HEK293 (cell line): Measurements from ENCODE around the gene TMEM91.

Experiments used
- TRIM28 ChIP-seq: IDR thresholded peaks from 2 replicates; pipeline ENCODE4 v1.6.1; 2011; ENCODE audit warnings: low read length, control low read depth, borderline replicate concordance
- ZBTB21 ChIP-seq: fragments of 450-650 bp; formaldehyde crosslinking; IDR thresholded peaks from 2 replicates; pipeline ENCODE4 v1.5.1; 2017; ENCODE audit warnings: missing biosample characterization, missing genetic modification characterization
- ZNF133 ChIP-seq: fragments of 450-650 bp; formaldehyde crosslinking; IDR thresholded peaks from 2 replicates; pipeline ENCODE4 v1.5.1; 2016; ENCODE audit warnings: missing biosample characterization, missing genetic modification characterization
- ZNF274 ChIP-seq, 2 experiments: fragments of 200-500 bp in 1 of 2; fragments of 450-650 bp in 1 of 2; sonication (Bioruptor generic) in 1 of 2; formaldehyde crosslinking in 1 of 2; IDR thresholded peaks; 2 replicates each; pipeline versions ENCODE4 v1.5.1 to v1.6.1; 2014 to 2016; ENCODE audit warnings: borderline replicate concordance in 1 of 2, inconsistent platforms in 1 of 2, low read length in 1 of 2, missing biosample characterization in 1 of 2, missing genetic modification characterization in 1 of 2
- ZNF670 ChIP-seq: fragments of 450-650 bp; formaldehyde crosslinking; IDR thresholded peaks from 2 replicates; pipeline ENCODE4 v1.5.1; 2016; ENCODE audit warnings: missing biosample characterization, missing genetic modification characterization, low read depth
- TF ChIP-seq, protein P1 (sequence below): fragments of 450-650 bp; formaldehyde crosslinking; IDR thresholded peaks from 2 replicates; pipeline ENCODE4 v1.5.1; 2016; ENCODE audit warnings: missing biosample characterization, missing genetic modification characterization
- TF ChIP-seq, protein P2 (sequence below): sonication (generic); formaldehyde crosslinking; IDR thresholded peaks from 2 replicates; pipeline ENCODE4 v1.8.1; 2022; ENCODE audit warnings: mild to moderate bottlenecking, moderate library complexity, missing genetic modification reagents

DNA sequence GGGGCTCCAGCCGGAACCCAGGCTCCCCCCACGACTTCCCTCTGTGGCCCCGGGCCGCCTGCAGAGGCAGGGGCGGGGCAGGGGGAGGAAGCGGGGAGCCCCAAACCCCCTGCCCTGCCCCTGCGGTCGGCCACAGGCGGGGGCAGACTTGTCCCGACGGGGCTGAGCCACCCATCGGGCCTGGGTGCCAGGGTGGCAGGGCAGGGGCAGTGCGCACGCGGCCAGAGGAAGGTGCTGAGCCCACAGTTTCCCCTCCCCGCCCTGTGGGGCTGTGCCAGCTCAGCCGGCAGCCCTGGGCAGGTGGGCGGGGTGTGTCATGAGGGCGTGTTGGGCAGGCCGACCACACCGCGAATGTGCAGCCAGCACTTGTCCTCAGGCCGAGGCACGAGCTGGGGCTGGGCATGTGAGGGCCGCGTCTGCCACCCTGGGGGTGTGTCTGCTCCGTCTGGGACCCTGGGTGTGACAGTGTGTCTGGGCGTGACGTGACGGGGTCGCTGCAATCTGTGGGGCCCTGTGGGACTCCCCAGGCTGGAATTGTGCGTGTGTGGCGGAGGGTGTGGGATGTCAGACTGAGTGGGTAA lies 48.7 kb upstream of the TMEM91 start:
- TF ChIP-seq, protein P1, sequence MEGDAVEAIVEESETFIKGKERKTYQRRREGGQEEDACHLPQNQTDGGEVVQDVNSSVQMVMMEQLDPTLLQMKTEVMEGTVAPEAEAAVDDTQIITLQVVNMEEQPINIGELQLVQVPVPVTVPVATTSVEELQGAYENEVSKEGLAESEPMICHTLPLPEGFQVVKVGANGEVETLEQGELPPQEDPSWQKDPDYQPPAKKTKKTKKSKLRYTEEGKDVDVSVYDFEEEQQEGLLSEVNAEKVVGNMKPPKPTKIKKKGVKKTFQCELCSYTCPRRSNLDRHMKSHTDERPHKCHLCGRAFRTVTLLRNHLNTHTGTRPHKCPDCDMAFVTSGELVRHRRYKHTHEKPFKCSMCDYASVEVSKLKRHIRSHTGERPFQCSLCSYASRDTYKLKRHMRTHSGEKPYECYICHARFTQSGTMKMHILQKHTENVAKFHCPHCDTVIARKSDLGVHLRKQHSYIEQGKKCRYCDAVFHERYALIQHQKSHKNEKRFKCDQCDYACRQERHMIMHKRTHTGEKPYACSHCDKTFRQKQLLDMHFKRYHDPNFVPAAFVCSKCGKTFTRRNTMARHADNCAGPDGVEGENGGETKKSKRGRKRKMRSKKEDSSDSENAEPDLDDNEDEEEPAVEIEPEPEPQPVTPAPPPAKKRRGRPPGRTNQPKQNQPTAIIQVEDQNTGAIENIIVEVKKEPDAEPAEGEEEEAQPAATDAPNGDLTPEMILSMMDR, result no peak
- TF ChIP-seq, protein P2, sequence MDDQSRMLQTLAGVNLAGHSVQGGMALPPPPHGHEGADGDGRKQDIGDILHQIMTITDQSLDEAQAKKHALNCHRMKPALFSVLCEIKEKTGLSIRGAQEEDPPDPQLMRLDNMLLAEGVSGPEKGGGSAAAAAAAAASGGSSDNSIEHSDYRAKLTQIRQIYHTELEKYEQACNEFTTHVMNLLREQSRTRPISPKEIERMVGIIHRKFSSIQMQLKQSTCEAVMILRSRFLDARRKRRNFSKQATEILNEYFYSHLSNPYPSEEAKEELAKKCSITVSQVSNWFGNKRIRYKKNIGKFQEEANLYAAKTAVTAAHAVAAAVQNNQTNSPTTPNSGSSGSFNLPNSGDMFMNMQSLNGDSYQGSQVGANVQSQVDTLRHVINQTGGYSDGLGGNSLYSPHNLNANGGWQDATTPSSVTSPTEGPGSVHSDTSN (CRISPR knock-in tag), result no peak
- TF ChIP-seq TRIM28 (no peak), ZNF670 (tag by site-specific recombination) (no peak), ZBTB21 (tag by site-specific recombination) (no peak), ZNF133 (tag by site-specific recombination) (no peak), ZNF274 (IDR thresholded peaks at IDR 0.05; ENCODE audit: low read length) (no peak), ZNF274 (tag by site-specific recombination; IDR thresholded peaks at IDR 0.05; ENCODE audit: borderline replicate concordance) (no peak)
